Right lobe of liver (tissue), 6 donors: ENCODE measurements around the gene GABRB3. TPM values are rescaled to one million over a fixed set of nuclear protein-coding genes. Genes with fewer than 3 reads are reported as not detected.

Experiments used
- ATAC-seq, 4 donors: fragments of 200-7000 bp; cut with Tn5 transposase; one replicate each; pipeline ENCODE4 v1.9.1; 2020; ENCODE audit warnings: mild to moderate bottlenecking in 4 of 4, moderate library complexity in 4 of 4
- DNase-seq, 3 donors: peaks; one replicate each; pipeline ENCODE4 v3.0.0-alpha.2; 2020
- H3K27ac ChIP-seq, 3 donors: fragments of 200-600 bp; one replicate each; pipeline ENCODE4 v1.8.0; 2022
- H3K27me3 ChIP-seq, 2 donors: fragments of 200-600 bp; one replicate each; pipeline ENCODE4 v1.8.0; 2022
- H3K36me3 ChIP-seq, 4 donors: fragments of 200-600 bp; sonication (generic) in 1 of 4; one replicate each; pipeline versions ENCODE4 v1.5.1 to v1.8.0; 2017 to 2022; ENCODE audit warnings: control low read depth in 1 of 4
- H3K4me1 ChIP-seq, 4 donors: fragments of 200-600 bp; sonication (generic) in 1 of 4; one replicate each; pipeline versions ENCODE4 v1.5.1 to v1.8.0; 2017 to 2022; ENCODE audit warnings: control low read depth in 1 of 4
- H3K4me3 ChIP-seq, 3 donors: fragments of 200-600 bp; one replicate each; pipeline ENCODE4 v1.8.0; 2022
- H3K9me3 ChIP-seq, 4 donors: fragments of 200-600 bp; sonication (generic) in 1 of 4; one replicate each; pipeline versions ENCODE4 v1.5.1 to v1.8.0; 2017 to 2022; ENCODE audit warnings: control low read depth in 1 of 4
- POLR2A ChIP-seq: fragments of 450-650 bp; IDR thresholded peaks from one replicate; pipeline ENCODE4 v1.6.1; 2017; ENCODE audit warnings: antibody characterized with exemption, mild to moderate bottlenecking
- WGBS: methylation state at CpG from one replicate; pipeline ENCODE4 v1.1.6; 2018; ENCODE audit warnings: low coverage, low lambda C conversion rate; ENCODE audit not compliant: insufficient coverage; ENCODE audit errors: missing lambda C conversion rate; 5-methylcytosine and 5-hydroxymethylcytosine counted together
- intact Hi-C, 2 donors: fragments of 100-400 bp; cut with DNase I; formaldehyde crosslinking; loops; one replicate each; pipeline versions ENCODE4 v1.11.2 to v1.14.1; 2022
- total RNA-seq, 6 experiments: library from RNA; depleted of rRNA in 2 of 6; stranded (reverse); fragments of >200 nt in 2 of 6; fragmentation: NEBNext Ultra II Directional in 3 of 6; extraction: Animal tissue kit (Norgen Biotek cat#: 25700) in 3 of 6; gene quantifications; one replicate each; pipeline versions ENCODE4 v1.1.0 to v1.2.4, GENCODE V29; 2016 to 2023
- TF ChIP-seq, protein P1 (sequence below), 4 donors: fragments of 200-600 bp in 3 of 4; fragments of 450-650 bp in 1 of 4; IDR thresholded peaks; one replicate each; pipeline versions ENCODE4 v1.5.1 to v1.8.0; 2016 to 2022; ENCODE audit warnings: antibody characterized with exemption in 4 of 4, mild to moderate bottlenecking in 2 of 4
- donor health status: DM: no; HTN: yes; CAD: no.
- donor health status: DM: no; HTN: no; CAD: no.
- donor health status: DM: no; HTN: no; CAD: no.
- donor health status: DM: no; HTN: yes; CAD: no.
- donor health status: DM: no; HTN: yes; CAD: no.

Gene GABRB3
- total RNA-seq, 6 experiments from 2014 or later, result 0.49 to 2.7 (median 1.4) TPM

DNA sequence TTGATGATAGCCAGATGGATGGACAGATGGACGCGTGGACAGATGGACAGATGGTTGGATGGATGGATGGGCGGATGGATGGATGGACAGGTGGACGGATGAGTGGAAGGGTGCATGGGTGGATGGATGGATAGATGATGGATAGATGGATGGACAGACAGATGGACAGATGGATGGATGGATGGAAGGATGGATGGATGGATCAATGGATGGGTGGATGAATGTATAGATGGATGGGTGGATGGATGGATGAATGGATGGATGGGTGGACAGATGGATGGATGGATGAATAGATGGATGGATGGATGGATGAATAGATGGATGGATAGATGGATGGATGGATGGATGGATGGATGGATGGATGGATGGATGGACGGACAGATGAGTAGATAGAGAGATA is 40.9 kb downstream of the GABRB3 start:
- Histone ChIP-seq H3K9me3 (no peaks in the 10 kb centered on the region), H3K27ac (no peak overlapping the region), H3K27me3 (no peaks in the 10 kb centered on the region), H3K4me1 (no peaks in the 10 kb centered on the region), H3K4me3 (no peak overlapping the region), H3K36me3 (no peaks in the 10 kb centered on the region)
- intact Hi-C loops, result no loop called here
- WGBS, result 66% methylated on average over 4 of the region's 5 CpGs
- no peak for ATAC-seq
- no peak for DNase-seq
- no peak for TF ChIP-seq POLR2A
- TF ChIP-seq, protein P1, sequence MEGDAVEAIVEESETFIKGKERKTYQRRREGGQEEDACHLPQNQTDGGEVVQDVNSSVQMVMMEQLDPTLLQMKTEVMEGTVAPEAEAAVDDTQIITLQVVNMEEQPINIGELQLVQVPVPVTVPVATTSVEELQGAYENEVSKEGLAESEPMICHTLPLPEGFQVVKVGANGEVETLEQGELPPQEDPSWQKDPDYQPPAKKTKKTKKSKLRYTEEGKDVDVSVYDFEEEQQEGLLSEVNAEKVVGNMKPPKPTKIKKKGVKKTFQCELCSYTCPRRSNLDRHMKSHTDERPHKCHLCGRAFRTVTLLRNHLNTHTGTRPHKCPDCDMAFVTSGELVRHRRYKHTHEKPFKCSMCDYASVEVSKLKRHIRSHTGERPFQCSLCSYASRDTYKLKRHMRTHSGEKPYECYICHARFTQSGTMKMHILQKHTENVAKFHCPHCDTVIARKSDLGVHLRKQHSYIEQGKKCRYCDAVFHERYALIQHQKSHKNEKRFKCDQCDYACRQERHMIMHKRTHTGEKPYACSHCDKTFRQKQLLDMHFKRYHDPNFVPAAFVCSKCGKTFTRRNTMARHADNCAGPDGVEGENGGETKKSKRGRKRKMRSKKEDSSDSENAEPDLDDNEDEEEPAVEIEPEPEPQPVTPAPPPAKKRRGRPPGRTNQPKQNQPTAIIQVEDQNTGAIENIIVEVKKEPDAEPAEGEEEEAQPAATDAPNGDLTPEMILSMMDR (IDR thresholded peaks at IDR 0.05), result no peak

DNA sequence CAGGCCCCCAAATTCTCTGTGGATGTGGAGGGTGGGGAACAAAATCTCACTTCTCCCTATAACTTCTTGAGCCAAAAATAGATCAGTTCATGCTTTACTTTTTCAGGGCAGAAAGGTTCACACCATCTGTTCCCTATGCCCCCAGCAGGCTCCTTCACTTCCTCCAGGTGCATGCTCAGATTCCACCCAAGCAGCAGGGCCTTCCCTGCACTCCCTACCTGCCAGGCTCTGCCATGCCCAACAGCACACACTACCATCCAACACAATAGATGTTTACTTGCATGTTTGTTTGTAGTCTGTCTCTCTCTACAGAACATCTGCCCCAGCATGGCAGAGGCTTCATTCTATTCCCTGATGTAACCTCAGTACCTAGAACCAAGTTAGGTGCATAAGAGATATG is 43.3 kb downstream of the GABRB3 start:
- no peaks in the 10 kb centered on the region for H3K36me3 ChIP-seq
- DNase-seq, result no peak
- H3K9me3 ChIP-seq, result no peaks in the 10 kb centered on the region
- H3K4me3 ChIP-seq, result no peak overlapping the region
- ATAC-seq, result no peak
- H3K27me3 ChIP-seq, result no peaks in the 10 kb centered on the region
- no peaks in the 10 kb centered on the region for H3K4me1 ChIP-seq
- no peak overlapping the region for H3K27ac ChIP-seq
- intact Hi-C loops, result no loop called here
- no peak for TF ChIP-seq POLR2A
- TF ChIP-seq, protein P1 (IDR thresholded peaks at IDR 0.05), result no peak

DNA sequence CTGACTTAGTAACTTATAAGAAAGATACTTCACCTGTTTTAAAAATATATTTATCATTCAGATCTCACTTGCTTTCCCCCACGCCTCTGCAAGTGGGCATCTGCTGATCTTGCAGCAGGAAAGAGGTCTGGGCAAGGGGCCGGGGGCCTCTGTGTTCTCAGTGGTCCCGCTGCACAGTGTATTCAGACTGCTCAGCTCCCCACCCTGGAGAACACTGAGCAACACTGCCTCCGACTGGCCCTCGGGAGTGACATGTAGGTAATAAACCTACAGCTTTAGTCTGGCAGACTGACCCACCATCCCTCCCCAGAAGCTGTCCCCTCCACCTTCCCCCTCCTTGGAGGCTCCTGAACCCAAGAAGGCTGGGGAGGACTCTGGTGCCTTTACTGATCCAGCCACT is 43.8 kb downstream of the GABRB3 start:
- no peak for ATAC-seq
- no peak overlapping the region for H3K4me3 ChIP-seq
- intact Hi-C loops, result no loop called here

DNA sequence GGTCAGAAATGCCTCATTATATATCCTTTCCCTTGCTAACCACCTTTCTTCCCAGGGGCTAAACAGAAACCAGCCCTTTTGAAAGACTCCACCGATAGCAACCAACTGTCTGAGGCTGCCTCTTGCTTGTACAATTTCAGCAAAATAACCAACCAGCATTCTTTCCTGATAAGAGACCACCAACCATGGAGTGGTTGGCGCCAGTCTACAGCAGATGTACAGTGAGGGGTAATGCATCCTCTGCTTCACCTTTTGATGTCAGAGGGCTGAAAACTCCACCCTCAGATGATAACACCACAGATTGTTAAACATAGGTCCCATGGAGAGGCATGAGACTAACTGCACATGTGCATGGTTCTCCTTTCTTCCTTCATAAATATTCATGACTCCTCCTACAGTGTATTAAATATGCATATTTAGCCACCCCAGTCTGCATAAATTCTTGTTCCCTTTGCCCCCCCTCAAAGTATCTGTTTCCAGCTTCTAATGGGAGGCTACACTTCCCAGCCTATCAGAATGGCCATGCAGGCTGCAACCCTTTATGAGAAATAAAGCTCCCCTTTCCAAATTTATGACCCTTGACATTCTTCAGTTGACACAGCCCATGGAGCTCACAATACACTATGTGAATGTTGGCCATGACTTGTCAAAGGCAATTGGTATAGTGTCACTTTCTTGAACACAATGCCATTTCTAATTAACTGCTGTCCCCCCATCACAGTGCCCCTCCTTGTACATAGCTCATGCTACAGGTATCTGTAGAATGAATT is 48.3 kb downstream of the GABRB3 start:
- TF ChIP-seq, protein P1 (IDR thresholded peaks at IDR 0.05), result no peak
- TF ChIP-seq POLR2A, result no peak
- H3K9me3 ChIP-seq, result no peaks in the 10 kb centered on the region
- no peak overlapping the region for H3K4me3 ChIP-seq
- no peaks in the 10 kb centered on the region for H3K36me3 ChIP-seq
- H3K4me1 ChIP-seq, result no peaks in the 10 kb centered on the region
- 59% methylated on average over 2 of the region's 2 CpGs for WGBS
- DNase-seq (no peak), ATAC-seq (no peak)
- intact Hi-C loops, result no loop called here
- no peak overlapping the region for H3K27ac ChIP-seq
- no peaks in the 10 kb centered on the region for H3K27me3 ChIP-seq

More for the DNA sequence above, 43.8 kb downstream of the GABRB3 start:
- H3K9me3 ChIP-seq, result no peaks in the 10 kb centered on the region
- H3K27me3 ChIP-seq, result no peaks in the 10 kb centered on the region
- no peak for TF ChIP-seq POLR2A
- TF ChIP-seq, protein P1 (IDR thresholded peaks at IDR 0.05), result no peak
- no peaks in the 10 kb centered on the region for H3K36me3 ChIP-seq
- DNase-seq, result no peak
- H3K27ac ChIP-seq, result no peak overlapping the region
- no peaks in the 10 kb centered on the region for H3K4me1 ChIP-seq
- WGBS, result no CpG with 5 or more reads among the region's 5 CpGs
